Skin of body (tissue), 2 donors: Measurements from ENCODE around the gene THOP1. TPM values are rescaled to one million over a fixed set of nuclear protein-coding genes. Genes with fewer than 3 reads are reported as not detected.

Source experiments
- DNase-seq: peaks from one replicate; lab custom pipeline; 2025; lab: John Stamatoyannopoulos, UW
- total RNA-seq: library from RNA; depleted of rRNA; stranded (reverse); fragments of >200 nt; gene quantifications from one replicate; pipeline ENCODE4 v1.2.3, GENCODE V29; 2014

THOP1 gene
- total RNA-seq, 1 donor from 2014 or later: 38.9 TPM

GRCh38 chr19:2762783-2763496 is 22.4 kb upstream of the THOP1 start:
- no peak for DNase-seq

GRCh38 chr19:2763687-2764086 is 21.6 kb upstream of the THOP1 start:
- DNase-seq: no peak

GRCh38 chr19:2764945-2765344 is 20.4 kb upstream of the THOP1 start:
- no peak for DNase-seq

GRCh38 chr19:2765376-2765775 is 19.9 kb upstream of the THOP1 start:
- no peak for DNase-seq

GRCh38 chr19:2766594-2767372 is 18.5 kb upstream of the THOP1 start:
- DNase-seq: no peak

- DNase-seq: no peak
These were observed 17.6 kb upstream of the THOP1 start for GRCh38 chr19:2767688-2768087.

GRCh38 chr19:2768365-2769132 is 16.8 kb upstream of the THOP1 start:
- DNase-seq: no peak

- DNase-seq: no peak
These were observed 16.1 kb upstream of the THOP1 start for GRCh38 chr19:2769218-2769617.

GRCh38 chr19:2770055-2771013 is 15.0 kb upstream of the THOP1 start:
- DNase-seq: peak; percentile 72

- DNase-seq: no peak
These were observed 13.3 kb upstream of the THOP1 start for GRCh38 chr19:2771786-2772674.

- no peak for DNase-seq
These were observed 11.1 kb upstream of the THOP1 start for GRCh38 chr19:2774083-2774679.

GRCh38 chr19:2774953-2775555 is 10.2 kb upstream of the THOP1 start:
- no peak for DNase-seq

- no peak for DNase-seq
These were observed 9.5 kb upstream of the THOP1 start for GRCh38 chr19:2775556-2776430.

GRCh38 chr19:2777952-2778683 is 7.2 kb upstream of the THOP1 start:
- no peak for DNase-seq

GRCh38 chr19:2779121-2779740 is 6.1 kb upstream of the THOP1 start:
- no peak for DNase-seq

- no peak for DNase-seq
These were observed 5.0 kb upstream of the THOP1 start for GRCh38 chr19:2780284-2780683.
